OCI-LY7 (cell line): ENCODE measurements around the gene PPM1N. TPM values are rescaled to one million over a fixed set of nuclear protein-coding genes. Genes with fewer than 3 reads are reported as not detected.

Source experiments
- BruUV-seq: library from RNA; stranded (reverse); fragments of 400-500 nt; replicated peaks from 2 replicates; lab custom pipeline; 2021; lab: Mats Ljungman, UMichigan
- CTCF ChIA-PET: fragments of 300-600 bp; sonication (Branson Sonifier 250); formaldehyde crosslinking; loops from one replicate; lab custom pipeline; 2022; ENCODE audit warnings: antibody characterized with exemption; ENCODE audit not compliant: unreplicated experiment; lab: Charles Lee
- POLR2A ChIA-PET: fragments of 300-600 bp; sonication (Branson Sonifier 250); formaldehyde crosslinking; loops from one replicate; lab custom pipeline; 2022; ENCODE audit warnings: antibody characterized with exemption; lab: Charles Lee
- DNase-seq: peaks from one replicate; pipeline ENCODE4 v3.0.0-alpha.2; 2015; ENCODE audit warnings: low spot score
- H2AFZ ChIP-seq: fragments of 200-600 bp; sonication (generic), shearing (Covaris generic); 2 replicates; pipeline ENCODE4 v1.6.1; 2014; ENCODE audit warnings: mild to moderate bottlenecking, antibody characterized with exemption, low read length, moderate library complexity
- H3K27ac ChIP-seq: fragments of 200-600 bp; sonication (generic); 2 replicates; pipeline ENCODE4 v1.5.1; 2014; ENCODE audit warnings: mixed run types, low read depth, mild to moderate bottlenecking, moderate library complexity, low read length, inconsistent platforms; ENCODE audit not compliant: poor library complexity, severe bottlenecking
- H3K36me3 ChIP-seq: fragments of 200-600 bp; sonication (generic); 2 replicates; pipeline ENCODE4 v1.6.1; 2014; ENCODE audit warnings: mild to moderate bottlenecking, antibody characterized with exemption, low read length, moderate library complexity, mixed read lengths; ENCODE audit not compliant: insufficient read depth
- H3K4me1 ChIP-seq: fragments of 200-600 bp; sonication (generic); 2 replicates; pipeline ENCODE4 v1.5.1; 2014; ENCODE audit warnings: mild to moderate bottlenecking, low read length; ENCODE audit not compliant: insufficient read depth, poor library complexity, severe bottlenecking
- H3K4me2 ChIP-seq: fragments of 200-600 bp; sonication (generic); 2 replicates; pipeline ENCODE4 v1.6.1; 2014; ENCODE audit warnings: mild to moderate bottlenecking, low read length
- H3K4me3 ChIP-seq: fragments of 200-600 bp; sonication (generic); 2 replicates; pipeline ENCODE4 v1.5.1; 2014; ENCODE audit warnings: mild to moderate bottlenecking, low read depth, low read length; ENCODE audit not compliant: poor library complexity, severe bottlenecking
- H3K79me2 ChIP-seq: fragments of 200-600 bp; sonication (generic); 2 replicates; pipeline ENCODE4 v1.6.1; 2016; ENCODE audit warnings: low read depth, mild to moderate bottlenecking, low read length, moderate library complexity, mixed read lengths; ENCODE audit not compliant: insufficient read depth
- H3K9me2 ChIP-seq: fragments of 200-600 bp; sonication (generic); 2 replicates; pipeline ENCODE4 v1.6.1; 2016; ENCODE audit warnings: mild to moderate bottlenecking, low read length, mixed read lengths; ENCODE audit not compliant: insufficient read depth
- H3K9me3 ChIP-seq: fragments of 200-600 bp; sonication (generic); 2 replicates; pipeline ENCODE4 v1.6.1; 2014; ENCODE audit warnings: mild to moderate bottlenecking, mixed run types, low read length, mixed read lengths
- H4K20me1 ChIP-seq: fragments of 200-600 bp; sonication (generic); 2 replicates; pipeline ENCODE4 v1.6.1; 2014; ENCODE audit warnings: mild to moderate bottlenecking, antibody characterized with exemption, low read length, moderate library complexity, mixed read lengths; ENCODE audit not compliant: insufficient read depth
- EZH2phosphoT487 ChIP-seq: fragments of 200-600 bp; sonication (generic); IDR thresholded peaks from 2 replicates; pipeline ENCODE4 v1.6.1; 2018; ENCODE audit warnings: low read depth, borderline replicate concordance, mild to moderate bottlenecking, mixed run types, antibody characterized with exemption, low read length, moderate library complexity, mixed read lengths
- intact Hi-C: fragments of 100-400 bp; cut with micrococcal nuclease; formaldehyde crosslinking; loops from one replicate; pipeline ENCODE4 v1.10.0; 2022; ENCODE audit not compliant: unreplicated experiment
- total RNA-seq, 2 experiments: library from RNA; depleted of rRNA in 1 of 2; stranded (reverse); fragments of >200 nt in 1 of 2; shearing (Covaris generic) in 1 of 2; gene quantifications; 2 replicates each; pipeline ENCODE4 v1.2.3, GENCODE V29; 2014 to 2022
- TF ChIP-seq, protein P1 (sequence below): fragments of 200-600 bp; sonication (generic); conservative IDR thresholded peaks from 2 replicates; pipeline ENCODE4 v1.5.1; 2014; ENCODE audit warnings: mild to moderate bottlenecking, antibody characterized with exemption, low read length, moderate library complexity, mixed read lengths

Gene PPM1N
- total RNA-seq, 2 experiments from 2014 or later = 1.6 to 2.8 TPM

- H3K36me3 ChIP-seq = no peaks in the 10 kb centered on the region
- no peaks in the 10 kb centered on the region for H3K79me2 ChIP-seq
- CTCF ChIA-PET = no interaction called here
- peak overlapping the region; percentile 43 for H2AFZ ChIP-seq
- no peak for DNase-seq
- H3K9me3 ChIP-seq = no peaks in the 10 kb centered on the region
- POLR2A ChIA-PET = no interaction called here
- H3K27ac ChIP-seq = peak overlapping the region; percentile 49
- TF ChIP-seq EZH2phosphoT487 = no peak
- TF ChIP-seq, protein P1, sequence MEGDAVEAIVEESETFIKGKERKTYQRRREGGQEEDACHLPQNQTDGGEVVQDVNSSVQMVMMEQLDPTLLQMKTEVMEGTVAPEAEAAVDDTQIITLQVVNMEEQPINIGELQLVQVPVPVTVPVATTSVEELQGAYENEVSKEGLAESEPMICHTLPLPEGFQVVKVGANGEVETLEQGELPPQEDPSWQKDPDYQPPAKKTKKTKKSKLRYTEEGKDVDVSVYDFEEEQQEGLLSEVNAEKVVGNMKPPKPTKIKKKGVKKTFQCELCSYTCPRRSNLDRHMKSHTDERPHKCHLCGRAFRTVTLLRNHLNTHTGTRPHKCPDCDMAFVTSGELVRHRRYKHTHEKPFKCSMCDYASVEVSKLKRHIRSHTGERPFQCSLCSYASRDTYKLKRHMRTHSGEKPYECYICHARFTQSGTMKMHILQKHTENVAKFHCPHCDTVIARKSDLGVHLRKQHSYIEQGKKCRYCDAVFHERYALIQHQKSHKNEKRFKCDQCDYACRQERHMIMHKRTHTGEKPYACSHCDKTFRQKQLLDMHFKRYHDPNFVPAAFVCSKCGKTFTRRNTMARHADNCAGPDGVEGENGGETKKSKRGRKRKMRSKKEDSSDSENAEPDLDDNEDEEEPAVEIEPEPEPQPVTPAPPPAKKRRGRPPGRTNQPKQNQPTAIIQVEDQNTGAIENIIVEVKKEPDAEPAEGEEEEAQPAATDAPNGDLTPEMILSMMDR = no peak
- BruUV-seq = no TSS peak
- no peaks in the 10 kb centered on the region for H4K20me1 ChIP-seq
- no peaks in the 10 kb centered on the region for H3K9me2 ChIP-seq
- peaks cover 60% of the 10 kb centered on the region for H3K4me1 ChIP-seq
- peak overlapping the region; percentile 80 for H3K4me3 ChIP-seq
- intact Hi-C loops = loop anchor here (2.0 kb wide), 1 partner anchor 19 kb away; no protein-coding TSS in a partner anchor
- H3K4me2 ChIP-seq = peak overlapping the region; percentile 73
Observed at GRCh38 chr19:45450012-45450333, 48.3 kb upstream of the PPM1N start.

DNA sequence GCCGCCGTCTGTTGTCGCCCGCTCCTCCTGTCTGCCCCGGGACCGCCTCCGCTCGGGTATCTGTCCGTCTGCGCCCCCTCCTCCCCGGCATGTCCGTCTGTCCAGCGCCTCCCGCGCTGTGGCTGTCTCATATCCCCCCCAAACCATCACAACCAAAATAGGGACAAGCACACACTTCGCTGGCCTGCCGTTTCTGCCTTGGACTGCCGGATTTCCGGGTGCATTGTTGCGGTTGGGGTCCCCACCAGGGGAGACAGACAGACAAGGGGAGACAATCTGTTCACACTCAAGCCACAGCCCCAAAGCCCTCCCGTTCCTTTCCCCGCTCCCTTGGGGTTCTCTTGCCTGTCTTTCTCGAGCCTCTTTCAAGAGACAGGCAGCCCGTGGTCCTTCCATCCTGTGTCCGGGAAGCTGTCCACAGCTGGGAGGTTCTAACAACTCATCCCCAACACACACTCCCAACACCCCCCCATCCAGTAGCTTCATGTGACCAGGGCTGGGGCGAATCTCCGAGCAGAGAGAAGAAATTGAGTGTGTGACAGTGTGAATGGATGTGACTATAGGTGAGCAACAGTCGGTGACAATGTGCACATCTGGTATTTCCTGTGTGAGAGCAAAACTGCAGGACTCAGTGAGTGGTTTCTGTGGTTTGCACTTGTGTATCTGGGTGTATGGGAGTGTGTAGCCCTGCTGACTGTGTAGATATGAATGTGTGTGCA is 47.0 kb upstream of the PPM1N start:
- intact Hi-C loops = loop anchor here (2.0 kb wide), 1 partner anchor 18 kb away; no protein-coding TSS in a partner anchor
- TF ChIP-seq, protein P1 = no peak
- TF ChIP-seq EZH2phosphoT487 = no peak
- DNase-seq = peak; percentile 72
- H3K79me2 ChIP-seq = no peaks in the 10 kb centered on the region
- H3K27ac ChIP-seq = peak overlapping the region; percentile 73
- peaks cover 69% of the 10 kb centered on the region for H3K4me1 ChIP-seq
- H2AFZ ChIP-seq = peak overlapping the region; percentile 76
- H3K36me3 ChIP-seq = no peaks in the 10 kb centered on the region
- no peaks in the 10 kb centered on the region for H4K20me1 ChIP-seq
- H3K4me2 ChIP-seq = peak overlapping the region; percentile 99
- H3K9me3 ChIP-seq = no peaks in the 10 kb centered on the region
- H3K9me2 ChIP-seq = no peaks in the 10 kb centered on the region
- POLR2A ChIA-PET = no interaction called here
- CTCF ChIA-PET = no interaction called here
- peak overlapping the region; percentile 80 for H3K4me3 ChIP-seq
- no TSS peak for BruUV-seq

DNA sequence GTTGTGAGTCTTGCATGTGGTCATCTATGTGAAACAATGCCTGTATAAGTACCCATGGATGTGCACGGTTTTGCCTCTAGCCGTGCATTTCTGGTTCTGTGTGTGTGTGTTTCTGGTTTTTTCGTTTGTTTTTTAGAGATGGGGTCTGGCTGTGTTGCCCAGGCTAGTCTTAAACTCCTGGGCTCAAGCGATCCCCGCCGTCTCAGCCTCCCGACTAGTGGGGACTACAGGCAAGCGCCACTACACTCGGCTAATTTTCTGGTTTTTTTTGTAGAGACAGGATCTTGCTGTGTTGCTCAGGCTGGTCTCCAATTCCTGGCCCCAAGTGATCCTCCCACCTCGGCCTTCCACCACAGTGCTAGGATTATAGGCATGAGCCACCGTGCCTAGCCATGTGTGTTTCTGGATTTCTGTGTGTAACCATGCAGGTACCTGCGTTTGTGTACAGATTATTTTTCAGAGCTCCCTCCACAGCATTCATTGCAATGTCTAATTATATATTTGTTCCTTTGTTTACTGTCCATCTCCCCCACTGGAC is 46.3 kb upstream of the PPM1N start:
- intact Hi-C loops = loop anchor here (2.0 kb wide), 1 partner anchor 17 kb away; no protein-coding TSS in a partner anchor
- Histone ChIP-seq H3K36me3 (no peaks in the 10 kb centered on the region), H3K4me3 (peak overlapping the region; percentile 80), H4K20me1 (no peaks in the 10 kb centered on the region), H3K9me3 (no peaks in the 10 kb centered on the region), H3K9me2 (no peaks in the 10 kb centered on the region), H3K27ac (peak overlapping the region; percentile 73), H2AFZ (peak overlapping the region; percentile 76; the same call in 1 of the 2 replicates), H3K4me2 (peak overlapping the region; percentile 99), H3K79me2 (no peaks in the 10 kb centered on the region), H3K4me1 (peaks cover 72% of the 10 kb centered on the region)
- TF ChIP-seq, protein P1 = 0 out of 2 replicates have a peak, but pooled peaks have one; percentile 18
- no peak for TF ChIP-seq EZH2phosphoT487
- DNase-seq = no peak
- no TSS peak for BruUV-seq
- ChIA-PET POLR2A (interaction anchor here (0.6 kb wide), 1 partner anchor 25 kb away, joined by 6 read pairs; no protein-coding TSS in a partner anchor), CTCF (no interaction called here)
